ENCODE results near the gene GALNT14.

Gene GALNT14

GRCh38 chr2:31011587-31011986, 126.7 kb downstream of the GALNT14 start:
- no peak overlapping the region for H3K27ac ChIP-seq (ENCODE audit: low read depth, low read length)

GRCh38 chr2:31008561-31009114, 129.6 kb downstream of the GALNT14 start:
- Histone ChIP-seq H3K9me3 (ENCODE audit: control insufficient read depth, insufficient read depth, low read depth, low read length) (no peaks in the 10 kb centered on the region), H3K4me3 (ENCODE audit: low read depth, low read length) (no peak overlapping the region), H3K36me3 (ENCODE audit: control insufficient read depth, insufficient read depth, low read length) (no peaks in the 10 kb centered on the region), H3K9ac (ENCODE audit: low read length) (no peak overlapping the region), H3K27ac (ENCODE audit: low read depth, low read length) (no peak overlapping the region), H3K27me3 (ENCODE audit: control insufficient read depth, insufficient read depth, low read length) (no peaks in the 10 kb centered on the region; the same call in 1 of the 2 replicates), H3K4me1 (ENCODE audit: control insufficient read depth, insufficient read depth, low read length) (peaks cover 4% of the 10 kb centered on the region; the same call in 1 of the 2 replicates)

More at GRCh38 chr2:31011587-31011986, 126.7 kb downstream of the GALNT14 start:
- Histone ChIP-seq H3K4me3 (ENCODE audit: low read depth, low read length) (no peak overlapping the region), H3K9me3 (ENCODE audit: control insufficient read depth, insufficient read depth, low read depth, low read length) (no peaks in the 10 kb centered on the region), H3K4me1 (ENCODE audit: control insufficient read depth, insufficient read depth, low read length) (peaks cover 4% of the 10 kb centered on the region; the same call in 1 of the 2 replicates), H3K27me3 (ENCODE audit: control insufficient read depth, insufficient read depth, low read length) (no peaks in the 10 kb centered on the region), H3K9ac (ENCODE audit: low read length) (no peak overlapping the region), H3K36me3 (ENCODE audit: control insufficient read depth, insufficient read depth, low read length) (no peaks in the 10 kb centered on the region)

- no peaks in the 10 kb centered on the region for H3K36me3 ChIP-seq (ENCODE audit: control insufficient read depth, insufficient read depth, low read length)
- no peak overlapping the region for H3K9ac ChIP-seq (ENCODE audit: low read length)
- H3K27me3 ChIP-seq (ENCODE audit: control insufficient read depth, insufficient read depth, low read length): no peaks in the 10 kb centered on the region; the same call in 1 of the 2 replicates
- H3K4me3 ChIP-seq (ENCODE audit: low read depth, low read length): no peak overlapping the region
- H3K9me3 ChIP-seq (ENCODE audit: control insufficient read depth, insufficient read depth, low read depth, low read length): no peaks in the 10 kb centered on the region
- H3K4me1 ChIP-seq (ENCODE audit: control insufficient read depth, insufficient read depth, low read length): no peaks in the 10 kb centered on the region
- no peak overlapping the region for H3K27ac ChIP-seq (ENCODE audit: low read depth, low read length)
These were observed 134.0 kb downstream of the GALNT14 start for GRCh38 chr2:31004257-31004656.

DNA sequence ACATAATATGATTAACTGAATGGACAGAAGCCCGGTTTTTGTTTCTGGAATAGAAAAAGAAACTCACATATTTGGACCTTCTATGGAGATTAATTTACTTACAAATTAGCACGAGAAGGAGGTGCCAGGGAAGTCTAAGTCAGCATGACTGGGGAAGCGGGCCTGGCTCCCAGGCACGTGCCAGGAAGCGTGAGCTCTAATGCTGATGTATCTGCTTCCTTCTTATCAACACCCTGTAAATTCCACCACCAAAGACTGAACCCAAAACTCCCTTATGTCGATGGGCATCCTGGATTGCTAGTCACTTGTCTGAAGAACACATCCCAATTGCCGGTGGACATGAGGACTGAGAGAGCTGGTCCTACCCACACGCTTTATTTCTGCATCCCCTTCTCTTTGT, 134.5 kb downstream of the GALNT14 start:
- Histone ChIP-seq H3K27me3 (ENCODE audit: control insufficient read depth, insufficient read depth, low read length) (no peaks in the 10 kb centered on the region; the same call in 1 of the 2 replicates), H3K36me3 (ENCODE audit: control insufficient read depth, insufficient read depth, low read length) (no peaks in the 10 kb centered on the region), H3K27ac (ENCODE audit: low read depth, low read length) (no peak overlapping the region), H3K4me3 (ENCODE audit: low read depth, low read length) (no peak overlapping the region), H3K9me3 (ENCODE audit: control insufficient read depth, insufficient read depth, low read depth, low read length) (no peaks in the 10 kb centered on the region), H3K4me1 (ENCODE audit: control insufficient read depth, insufficient read depth, low read length) (no peaks in the 10 kb centered on the region), H3K9ac (ENCODE audit: low read length) (no peak overlapping the region)

- Histone ChIP-seq H3K4me3 (ENCODE audit: low read depth, low read length) (no peak overlapping the region), H3K27ac (ENCODE audit: low read depth, low read length) (no peak overlapping the region), H3K9ac (ENCODE audit: low read length) (no peak overlapping the region), H3K27me3 (ENCODE audit: control insufficient read depth, insufficient read depth, low read length) (no peaks in the 10 kb centered on the region; the same call in 1 of the 2 replicates), H3K9me3 (ENCODE audit: control insufficient read depth, insufficient read depth, low read depth, low read length) (no peaks in the 10 kb centered on the region), H3K36me3 (ENCODE audit: control insufficient read depth, insufficient read depth, low read length) (no peaks in the 10 kb centered on the region), H3K4me1 (ENCODE audit: control insufficient read depth, insufficient read depth, low read length) (no peaks in the 10 kb centered on the region)
These were observed 135.6 kb downstream of the GALNT14 start for GRCh38 chr2:31002537-31003150.

- H3K9ac ChIP-seq (ENCODE audit: low read length): no peak overlapping the region
- no peaks in the 10 kb centered on the region; the same call in 1 of the 2 replicates for H3K27me3 ChIP-seq (ENCODE audit: control insufficient read depth, insufficient read depth, low read length)
- no peaks in the 10 kb centered on the region for H3K36me3 ChIP-seq (ENCODE audit: control insufficient read depth, insufficient read depth, low read length)
- H3K4me1 ChIP-seq (ENCODE audit: control insufficient read depth, insufficient read depth, low read length): no peaks in the 10 kb centered on the region
- H3K27ac ChIP-seq (ENCODE audit: low read depth, low read length): no peak overlapping the region
- H3K4me3 ChIP-seq (ENCODE audit: low read depth, low read length): no peak overlapping the region
- H3K9me3 ChIP-seq (ENCODE audit: control insufficient read depth, insufficient read depth, low read depth, low read length): no peaks in the 10 kb centered on the region
These were observed 137.3 kb downstream of the GALNT14 start for GRCh38 chr2:31000970-31001369.

DNA sequence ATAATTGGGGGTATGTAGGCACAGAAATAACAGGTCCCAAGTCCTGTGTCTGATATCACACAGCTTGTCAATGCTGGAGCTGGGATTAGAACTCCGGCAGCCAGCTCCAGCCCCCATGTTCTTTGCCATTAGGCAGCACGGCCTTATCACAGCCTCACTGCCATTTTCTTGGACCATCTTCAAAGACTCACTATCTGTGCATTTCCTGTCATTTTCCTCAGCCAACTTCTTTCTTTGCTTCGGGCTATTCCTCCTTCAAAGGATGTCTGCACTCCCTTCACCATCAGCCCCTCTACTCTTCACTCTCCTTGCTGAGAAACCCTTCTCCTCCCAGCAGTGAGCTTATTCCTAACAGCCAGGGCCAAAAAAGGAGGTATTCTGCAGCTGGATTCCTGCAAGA, 139.6 kb downstream of the GALNT14 start:
- Histone ChIP-seq H3K27ac (ENCODE audit: low read depth, low read length) (no peak overlapping the region), H3K36me3 (ENCODE audit: control insufficient read depth, insufficient read depth, low read length) (no peaks in the 10 kb centered on the region), H3K4me3 (ENCODE audit: low read depth, low read length) (no peak overlapping the region), H3K9me3 (ENCODE audit: control insufficient read depth, insufficient read depth, low read depth, low read length) (no peaks in the 10 kb centered on the region), H3K9ac (ENCODE audit: low read length) (no peak overlapping the region), H3K4me1 (ENCODE audit: control insufficient read depth, insufficient read depth, low read length) (no peaks in the 10 kb centered on the region), H3K27me3 (ENCODE audit: control insufficient read depth, insufficient read depth, low read length) (no peaks in the 10 kb centered on the region)

- Histone ChIP-seq H3K9me3 (ENCODE audit: control insufficient read depth, insufficient read depth, low read depth, low read length) (no peaks in the 10 kb centered on the region), H3K27me3 (ENCODE audit: control insufficient read depth, insufficient read depth, low read length) (no peaks in the 10 kb centered on the region), H3K27ac (ENCODE audit: low read depth, low read length) (no peak overlapping the region), H3K36me3 (ENCODE audit: control insufficient read depth, insufficient read depth, low read length) (no peaks in the 10 kb centered on the region), H3K4me1 (ENCODE audit: control insufficient read depth, insufficient read depth, low read length) (no peaks in the 10 kb centered on the region), H3K4me3 (ENCODE audit: low read depth, low read length) (no peak overlapping the region), H3K9ac (ENCODE audit: low read length) (no peak overlapping the region)
These were observed 140.3 kb downstream of the GALNT14 start for GRCh38 chr2:30997979-30998378.

GRCh38 chr2:30994227-30995056, 143.8 kb downstream of the GALNT14 start:
- Histone ChIP-seq H3K36me3 (ENCODE audit: control insufficient read depth, insufficient read depth, low read length) (no peaks in the 10 kb centered on the region), H3K4me1 (ENCODE audit: control insufficient read depth, insufficient read depth, low read length) (peaks cover 11% of the 10 kb centered on the region), H3K9me3 (ENCODE audit: control insufficient read depth, insufficient read depth, low read depth, low read length) (no peaks in the 10 kb centered on the region), H3K27me3 (ENCODE audit: control insufficient read depth, insufficient read depth, low read length) (no peaks in the 10 kb centered on the region), H3K27ac (ENCODE audit: low read depth, low read length) (no peak overlapping the region), H3K4me3 (ENCODE audit: low read depth, low read length) (no peak overlapping the region), H3K9ac (ENCODE audit: low read length) (no peak overlapping the region)

DNA sequence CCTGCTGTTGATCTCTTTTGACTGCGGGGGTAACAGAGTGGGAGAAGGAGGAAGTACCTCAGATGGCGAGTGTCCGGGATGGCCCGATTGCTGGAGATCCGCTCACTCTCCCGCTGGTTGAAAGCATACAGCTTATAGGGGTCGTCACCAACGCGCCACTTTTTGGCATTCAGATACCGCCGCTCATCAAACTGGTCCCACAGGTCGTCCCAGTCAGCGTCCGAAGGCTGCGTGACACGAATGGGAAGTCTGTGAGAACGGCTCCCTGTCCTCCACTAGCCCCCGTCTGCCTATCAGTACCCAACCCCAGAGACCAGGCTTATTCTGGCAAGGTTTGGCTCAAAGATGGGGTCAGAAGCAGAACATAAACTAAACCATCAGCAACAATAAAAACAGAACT, 145.5 kb downstream of the GALNT14 start:
- Histone ChIP-seq H3K9ac (ENCODE audit: low read length) (no peak overlapping the region), H3K27me3 (ENCODE audit: control insufficient read depth, insufficient read depth, low read length) (no peaks in the 10 kb centered on the region), H3K27ac (ENCODE audit: low read depth, low read length) (no peak overlapping the region), H3K9me3 (ENCODE audit: control insufficient read depth, insufficient read depth, low read depth, low read length) (no peaks in the 10 kb centered on the region), H3K36me3 (ENCODE audit: control insufficient read depth, insufficient read depth, low read length) (no peaks in the 10 kb centered on the region), H3K4me1 (ENCODE audit: control insufficient read depth, insufficient read depth, low read length) (peaks cover 11% of the 10 kb centered on the region), H3K4me3 (ENCODE audit: low read depth, low read length) (no peak overlapping the region)

- Histone ChIP-seq H3K4me1 (ENCODE audit: control insufficient read depth, insufficient read depth, low read length) (peaks cover 11% of the 10 kb centered on the region), H3K27me3 (ENCODE audit: control insufficient read depth, insufficient read depth, low read length) (no peaks in the 10 kb centered on the region), H3K27ac (ENCODE audit: low read depth, low read length) (no peak overlapping the region), H3K9ac (ENCODE audit: low read length) (no peak overlapping the region), H3K36me3 (ENCODE audit: control insufficient read depth, insufficient read depth, low read length) (no peaks in the 10 kb centered on the region), H3K4me3 (ENCODE audit: low read depth, low read length) (no peak overlapping the region), H3K9me3 (ENCODE audit: control insufficient read depth, insufficient read depth, low read depth, low read length) (no peaks in the 10 kb centered on the region)
These were observed 147.6 kb downstream of the GALNT14 start for GRCh38 chr2:30990671-30991070.
